IMR-90 (cell line): ENCODE measurements around the gene ESPL1. TPM values are rescaled to one million over a fixed set of nuclear protein-coding genes. Genes with fewer than 3 reads are reported as not detected.

ENCODE experiments used
- ATAC-seq: fragments of 200-7000 bp; cut with Tn5 transposase; 2 replicates; pipeline ENCODE4 v1.9.1; 2020; ENCODE audit warnings: low read depth, mild to moderate bottlenecking, moderate library complexity
- BruUV-seq: library from RNA; stranded (reverse); fragments of 400-500 nt; replicated peaks from 2 replicates; lab custom pipeline; 2021; lab: Mats Ljungman, UMichigan
- CTCF ChIA-PET: fragments of 300-600 bp; formaldehyde crosslinking; extraction: SDS; loops from one replicate; lab custom pipeline; 2021; ENCODE audit warnings: antibody characterized with exemption; lab: Yijun Ruan, JAX
- POLR2A ChIA-PET: fragments of 300-600 bp; sonication (Branson Sonifier 250); formaldehyde crosslinking; loops from one replicate; lab custom pipeline; 2022; ENCODE audit warnings: antibody characterized with exemption; ENCODE audit not compliant: unreplicated experiment; lab: Charles Lee
- DNase-seq: peaks from one replicate; pipeline ENCODE4 v3.0.0; 2013
- H2AFZ ChIP-seq: replicated peaks from 2 replicates; pipeline ENCODE3; 2013; ENCODE audit warnings: low read length, mild to moderate bottlenecking; ENCODE audit not compliant: poor library complexity
- H2AK5ac ChIP-seq: 2 replicates; pipeline ENCODE4 v1.6.1; 2013; ENCODE audit warnings: low read depth, low read length, inconsistent platforms
- H2AK9ac ChIP-seq: replicated peaks from 2 replicates; pipeline ENCODE3; 2013; ENCODE audit warnings: mild to moderate bottlenecking, low read depth, low read length, moderate library complexity; ENCODE audit not compliant: poor library complexity
- H2BK120ac ChIP-seq: 2 replicates; pipeline ENCODE4 v1.6.1; 2013; ENCODE audit warnings: low read depth, low read length, inconsistent platforms
- H2BK15ac ChIP-seq: 3 replicates; pipeline ENCODE4 v1.6.1; 2013; ENCODE audit warnings: low read depth, low read length, inconsistent platforms
- H2BK20ac ChIP-seq: 2 replicates; pipeline ENCODE4 v1.6.1; 2013; ENCODE audit warnings: low read depth, mild to moderate bottlenecking, inconsistent platforms, low read length, moderate library complexity
- H2BK5ac ChIP-seq: 2 replicates; pipeline ENCODE4 v1.6.1; 2013; ENCODE audit warnings: mild to moderate bottlenecking, low read depth, low read length, inconsistent platforms; ENCODE audit not compliant: poor library complexity, severe bottlenecking
- H3K14ac ChIP-seq: replicated peaks from 2 replicates; pipeline ENCODE4 v1.6.1; 2013; ENCODE audit warnings: low read depth, low read length, inconsistent platforms
- H3K18ac ChIP-seq: 2 replicates; pipeline ENCODE4 v1.6.1; 2013; ENCODE audit warnings: low read depth, low read length, control low read depth
- H3K23ac ChIP-seq: 2 replicates; pipeline ENCODE4 v1.6.1; 2013; ENCODE audit warnings: low read depth, low read length, inconsistent platforms
- H3K27ac ChIP-seq: 2 replicates; pipeline ENCODE4 v1.5.1; 2013; ENCODE audit warnings: mild to moderate bottlenecking, control low read depth, low read length; ENCODE audit not compliant: insufficient read depth
- H3K27me3 ChIP-seq: 2 replicates; pipeline ENCODE4 v1.6.1; 2013; ENCODE audit warnings: low read length; ENCODE audit not compliant: control insufficient read depth, insufficient read depth
- H3K36me3 ChIP-seq: 2 replicates; pipeline ENCODE4 v1.6.1; 2013; ENCODE audit warnings: low read length, mixed read lengths; ENCODE audit not compliant: control insufficient read depth, insufficient read depth
- H3K4ac ChIP-seq: 2 replicates; pipeline ENCODE4 v1.6.1; 2013; ENCODE audit warnings: low read depth, low read length, inconsistent platforms
- H3K4me1 ChIP-seq: 2 replicates; pipeline ENCODE4 v1.6.1; 2013; ENCODE audit warnings: low read length, mixed read lengths; ENCODE audit not compliant: control insufficient read depth, insufficient read depth
- H3K4me2 ChIP-seq: 2 replicates; pipeline ENCODE4 v1.6.1; 2013; ENCODE audit warnings: low read depth, mild to moderate bottlenecking, control low read depth, low read length, moderate library complexity
- H3K4me3 ChIP-seq: 2 replicates; pipeline ENCODE4 v1.5.1; 2013; ENCODE audit warnings: low read depth, mild to moderate bottlenecking, control low read depth, low read length, moderate library complexity; ENCODE audit not compliant: insufficient read depth
- H3K56ac ChIP-seq: 2 replicates; pipeline ENCODE4 v1.6.1; 2013; ENCODE audit warnings: low read length, inconsistent platforms; ENCODE audit not compliant: insufficient read depth; ENCODE audit errors: extremely low read depth
- H3K79me1 ChIP-seq, 2 experiments: 2 replicates each; pipeline ENCODE4 v1.6.1; 2013; ENCODE audit warnings: low read length in 2 of 2, inconsistent platforms in 1 of 2, low read depth in 1 of 2
- H3K9ac ChIP-seq: 2 replicates; pipeline ENCODE4 v1.6.1; 2013; ENCODE audit warnings: low read depth, low read length, control low read depth
- H3K9me1 ChIP-seq: 2 replicates; pipeline ENCODE4 v1.6.1; 2013; ENCODE audit warnings: low read length, inconsistent platforms; ENCODE audit not compliant: insufficient read depth
- H3K9me3 ChIP-seq: 2 replicates; pipeline ENCODE4 v1.6.1; 2013; ENCODE audit warnings: low read length; ENCODE audit not compliant: control insufficient read depth, insufficient read depth
- H4K20me1 ChIP-seq: 2 replicates; pipeline ENCODE4 v1.6.1; 2013; ENCODE audit warnings: low read length, inconsistent platforms; ENCODE audit not compliant: insufficient read depth
- H4K5ac ChIP-seq: 2 replicates; pipeline ENCODE4 v1.6.1; 2013; ENCODE audit warnings: mild to moderate bottlenecking, low read depth, low read length, control low read depth
- H4K8ac ChIP-seq, 2 experiments: 2 replicates each; pipeline ENCODE4 v1.6.1; 2013; ENCODE audit warnings: low read depth in 2 of 2, low read length in 2 of 2, control low read depth in 1 of 2, inconsistent platforms in 1 of 2
- H4K91ac ChIP-seq: 2 replicates; pipeline ENCODE4 v1.6.1; 2013; ENCODE audit warnings: low read depth, low read length, inconsistent platforms; ENCODE audit not compliant: insufficient read depth
- BHLHE40 ChIP-seq: fragments of 150-350 bp; IDR thresholded peaks from 2 replicates; pipeline ENCODE4 v1.6.1; 2016; ENCODE audit warnings: mild to moderate bottlenecking, low read depth, low read length
- CEBPB ChIP-seq: IDR thresholded peaks from 2 replicates; pipeline ENCODE4 v1.6.1; 2012; ENCODE audit warnings: low read depth, low read length, improper control_type of control experiment
- CHD1 ChIP-seq: IDR thresholded peaks from 2 replicates; pipeline ENCODE4 v1.6.1; 2012; ENCODE audit warnings: low read depth, low read length, improper control_type of control experiment
- CTCF ChIP-seq: conservative IDR thresholded peaks from 2 replicates; pipeline ENCODE4 v1.5.1; 2012; ENCODE audit warnings: mild to moderate bottlenecking, low read depth, low read length, improper control_type of control experiment
- ELK1 ChIP-seq: fragments of 150-350 bp; IDR thresholded peaks from 2 replicates; pipeline ENCODE4 v1.6.1; 2016; ENCODE audit warnings: low read depth, mild to moderate bottlenecking, low read length, moderate library complexity, borderline replicate concordance
- FOS ChIP-seq: fragments of 150-350 bp; IDR thresholded peaks from 2 replicates; pipeline ENCODE4 v1.6.1; 2016; ENCODE audit warnings: low read depth, low read length
- MAFK ChIP-seq: IDR thresholded peaks from 2 replicates; pipeline ENCODE4 v1.6.1; 2012; ENCODE audit warnings: low read depth, low read length, improper control_type of control experiment
- MAZ ChIP-seq: IDR thresholded peaks from 2 replicates; pipeline ENCODE4 v1.6.1; 2012; ENCODE audit warnings: low read depth, mild to moderate bottlenecking, low read length, improper control_type of control experiment, moderate library complexity, borderline replicate concordance
- MXI1 ChIP-seq: IDR thresholded peaks from 2 replicates; pipeline ENCODE4 v1.6.1; 2012; ENCODE audit warnings: low read depth, mild to moderate bottlenecking, low read length, moderate library complexity, borderline replicate concordance
- NFE2L2 ChIP-seq: fragments of 150-350 bp; IDR thresholded peaks from 2 replicates; pipeline ENCODE4 v1.6.1; 2016; ENCODE audit warnings: low read depth, mild to moderate bottlenecking, low read length
- POLR2A ChIP-seq: IDR thresholded peaks from 2 replicates; pipeline ENCODE4 v1.6.1; 2012; ENCODE audit warnings: mild to moderate bottlenecking, low read depth, low read length
- RAD21 ChIP-seq: IDR thresholded peaks from 2 replicates; pipeline ENCODE4 v1.6.1; 2012; ENCODE audit warnings: low read length, improper control_type of control experiment
- RCOR1 ChIP-seq: IDR thresholded peaks from 2 replicates; pipeline ENCODE4 v1.6.1; 2012; ENCODE audit warnings: mild to moderate bottlenecking, low read length, improper control_type of control experiment; ENCODE audit not compliant: insufficient replicate concordance
- RFX5 ChIP-seq: IDR thresholded peaks from 2 replicates; pipeline ENCODE4 v1.8.0; 2012; ENCODE audit warnings: low read depth, mild to moderate bottlenecking, low read length, moderate library complexity
- SMC3 ChIP-seq: fragments of 150-350 bp; IDR thresholded peaks from 2 replicates; pipeline ENCODE4 v1.6.1; 2016; ENCODE audit warnings: low read depth, mild to moderate bottlenecking, antibody characterized with exemption, low read length, moderate library complexity
- WGBS, 2 experiments: methylation state at CpG; one replicate each; pipeline versions ENCODE4 v1.1.5 to v1.1.7; 2013; ENCODE audit warnings: missing lambda C conversion rate in 2 of 2; ENCODE audit not compliant: insufficient read length in 1 of 2; ENCODE audit errors: extremely low coverage in 2 of 2; 5-methylcytosine and 5-hydroxymethylcytosine counted together
- dilution Hi-C: fragments of 300-500 bp; cut with HindIII; formaldehyde crosslinking; loops from one replicate; pipeline ENCODE4 v1.14.3; 2018; ENCODE audit warnings: low sequenced_read_pairs; ENCODE audit not compliant: unreplicated experiment
- in situ Hi-C: fragments of 300-500 bp; cut with MboI; formaldehyde crosslinking; loops from 3 replicates; pipeline ENCODE4 v1.14.3; 2019; ENCODE audit warnings: low sequenced_read_pairs, inconsistent platforms, mixed read lengths
- intact Hi-C: fragments of 100-400 bp; cut with micrococcal nuclease; formaldehyde crosslinking; loops from 2 replicates; pipeline ENCODE4 v1.10.0; 2022
- polyA plus RNA-seq, 3 experiments: library from polyadenylated mRNA; depleted of rRNA; stranded (reverse); fragments of >200 nt; gene quantifications; 2 replicates each; pipeline ENCODE4 v1.2.3, GENCODE V29; 2012; ENCODE audit warnings: low replicate concordance in 1 of 3
- total RNA-seq: library from RNA; depleted of rRNA; stranded (reverse); fragments of >200 nt; gene quantifications from 2 replicates; pipeline ENCODE4 v1.2.3, GENCODE V29; 2012
- TF ChIP-seq, protein P1 (sequence below): fragments of 150-350 bp; IDR thresholded peaks from 2 replicates; pipeline ENCODE4 v1.6.1; 2017; ENCODE audit warnings: mild to moderate bottlenecking, antibody characterized with exemption, low read length, low read depth

Gene ESPL1
- total and polyA plus RNA-seq, 2 of the 4 experiments (the other 2 are of a cell fraction), result 6.5 to 9.2 TPM

- POLR2A ChIA-PET, result no interaction called here
- intact Hi-C loops, result no loop called here
- no peaks in the 10 kb centered on the region for H4K20me1 ChIP-seq
- dilution Hi-C loops, result no loop called here
- no peak overlapping the region for H4K91ac ChIP-seq
- no peak overlapping the region for H3K14ac ChIP-seq
- H2BK5ac ChIP-seq, result no peak overlapping the region
- H3K9me1 ChIP-seq, result no peaks in the 10 kb centered on the region
- no peak overlapping the region for H3K4ac ChIP-seq
- no peak overlapping the region for H2AK9ac ChIP-seq
- ATAC-seq (no peak), DNase-seq (no peak)
- no peak overlapping the region for H2BK15ac ChIP-seq
- H4K5ac ChIP-seq, result no peak overlapping the region
- H3K9me3 ChIP-seq, result no peaks in the 10 kb centered on the region
- H3K4me3 ChIP-seq, result no peak overlapping the region
- H3K4me1 ChIP-seq, result no peaks in the 10 kb centered on the region
- H2BK120ac ChIP-seq, result no peak overlapping the region
- H3K9ac ChIP-seq, result no peak overlapping the region
- H3K27ac ChIP-seq, result no peak overlapping the region
- CTCF ChIA-PET, result interaction anchor here (0.6 to 1.0 kb wide), 3 partner anchors 8 to 1274 kb away, joined by 3 to 6 read pairs (median 6); partner anchors contain the start of gene ESPL1
- H3K23ac ChIP-seq, result no peak overlapping the region
- WGBS, 2 experiments, result no CpG with 5 or more reads among the region's 9 CpGs
- H3K27me3 ChIP-seq, result no peaks in the 10 kb centered on the region
- H2BK20ac ChIP-seq, result no peak overlapping the region
- no TSS peak for BruUV-seq
- H2AFZ ChIP-seq, result no peak overlapping the region
- H3K36me3 ChIP-seq, result peaks cover 18% of the 10 kb centered on the region
- no peak overlapping the region for H3K18ac ChIP-seq
- no peak overlapping the region for H3K4me2 ChIP-seq
- no peak overlapping the region for H3K56ac ChIP-seq
- H4K8ac ChIP-seq, result no peak overlapping the region
- TF ChIP-seq SMC3 (no peak), NFE2L2 (no peak), MXI1 (no peak), RFX5 (no peak), FOS (no peak), CHD1 (no peak), MAFK (no peak), BHLHE40 (no peak), POLR2A (no peak), RAD21 (no peak), CTCF (no peak), CEBPB (no peak), ELK1 (no peak), RCOR1 (no peak), MAZ (no peak)
- TF ChIP-seq, protein P1, sequence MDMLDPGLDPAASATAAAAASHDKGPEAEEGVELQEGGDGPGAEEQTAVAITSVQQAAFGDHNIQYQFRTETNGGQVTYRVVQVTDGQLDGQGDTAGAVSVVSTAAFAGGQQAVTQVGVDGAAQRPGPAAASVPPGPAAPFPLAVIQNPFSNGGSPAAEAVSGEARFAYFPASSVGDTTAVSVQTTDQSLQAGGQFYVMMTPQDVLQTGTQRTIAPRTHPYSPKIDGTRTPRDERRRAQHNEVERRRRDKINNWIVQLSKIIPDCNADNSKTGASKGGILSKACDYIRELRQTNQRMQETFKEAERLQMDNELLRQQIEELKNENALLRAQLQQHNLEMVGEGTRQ, result no peak
- in situ Hi-C loops, result no loop called here
- H2AK5ac ChIP-seq, result no peak overlapping the region
- peaks cover 0 to 12% of the 10 kb centered on the region in 2 experiments; a peak in 1 of 4 replicates for H3K79me1 ChIP-seq
Observed at GRCh38 chr12:53277981-53278380, 9.9 kb downstream of the ESPL1 start.
